GM18873 (cell line): ENCODE results near the gene PTPN20.

ENCODE experiments used
- ATAC-seq: cut with Tn5 transposase; IDR thresholded peaks from one replicate; pipeline ENCODE4 v1.9.1; 2021; ENCODE audit warnings: mild to moderate bottlenecking, moderate library complexity, moderate number of reproducible peaks; ENCODE audit not compliant: unreplicated experiment, low FRiP score

The PTPN20 gene

GRCh38 chr10:47044741-47045140 is 133.5 kb downstream of the PTPN20 start:
- no peak for ATAC-seq

DNA sequence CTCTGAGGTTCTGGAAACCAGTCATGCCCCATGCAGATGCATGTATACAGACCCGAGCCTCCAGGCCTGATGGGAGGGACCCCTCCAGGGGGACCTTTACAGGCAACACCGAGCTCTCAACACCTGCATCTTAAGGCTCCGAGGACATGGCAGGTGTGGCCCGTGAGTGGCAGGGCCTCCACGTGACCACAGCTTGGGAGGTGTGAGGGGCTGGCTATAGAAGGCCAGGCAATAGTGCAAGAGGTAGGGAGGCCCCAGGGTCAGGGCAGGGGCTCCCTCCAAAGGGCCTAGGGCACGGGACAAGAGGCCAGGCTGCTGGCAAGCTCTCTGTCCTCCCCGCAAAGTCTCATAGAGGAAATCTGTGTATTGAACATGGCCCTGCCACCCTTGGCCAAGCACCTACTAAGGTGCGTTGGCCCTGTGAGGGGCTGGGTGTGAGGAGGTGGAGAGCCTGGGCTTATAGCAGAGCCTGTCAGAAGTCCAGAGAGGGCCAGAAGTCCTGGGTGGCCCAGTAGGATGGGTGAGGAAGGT is 134.2 kb downstream of the PTPN20 start:
- ATAC-seq = no peak

GRCh38 chr10:47046321-47047126 is 135.3 kb downstream of the PTPN20 start:
- ATAC-seq = no peak

DNA sequence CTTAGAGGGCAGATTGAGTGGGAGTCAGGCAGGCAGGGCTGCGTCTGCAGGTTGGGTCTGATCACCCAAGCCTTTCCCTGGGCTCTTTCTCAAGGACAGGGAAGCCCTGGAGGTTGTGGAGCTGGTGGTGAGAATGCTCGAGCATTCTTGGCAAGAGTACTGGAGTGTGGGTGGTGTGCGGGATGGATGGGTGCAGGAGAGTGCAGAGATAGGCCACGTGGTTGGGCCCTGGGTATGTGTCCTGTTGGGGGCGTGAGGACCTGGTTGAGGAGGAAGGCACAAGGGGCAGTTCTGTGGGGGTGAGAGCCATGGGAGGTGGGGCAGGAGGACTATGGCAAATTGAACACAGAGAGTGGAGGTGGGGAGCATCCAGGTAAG is 135.9 kb downstream of the PTPN20 start:
- ATAC-seq = no peak

DNA sequence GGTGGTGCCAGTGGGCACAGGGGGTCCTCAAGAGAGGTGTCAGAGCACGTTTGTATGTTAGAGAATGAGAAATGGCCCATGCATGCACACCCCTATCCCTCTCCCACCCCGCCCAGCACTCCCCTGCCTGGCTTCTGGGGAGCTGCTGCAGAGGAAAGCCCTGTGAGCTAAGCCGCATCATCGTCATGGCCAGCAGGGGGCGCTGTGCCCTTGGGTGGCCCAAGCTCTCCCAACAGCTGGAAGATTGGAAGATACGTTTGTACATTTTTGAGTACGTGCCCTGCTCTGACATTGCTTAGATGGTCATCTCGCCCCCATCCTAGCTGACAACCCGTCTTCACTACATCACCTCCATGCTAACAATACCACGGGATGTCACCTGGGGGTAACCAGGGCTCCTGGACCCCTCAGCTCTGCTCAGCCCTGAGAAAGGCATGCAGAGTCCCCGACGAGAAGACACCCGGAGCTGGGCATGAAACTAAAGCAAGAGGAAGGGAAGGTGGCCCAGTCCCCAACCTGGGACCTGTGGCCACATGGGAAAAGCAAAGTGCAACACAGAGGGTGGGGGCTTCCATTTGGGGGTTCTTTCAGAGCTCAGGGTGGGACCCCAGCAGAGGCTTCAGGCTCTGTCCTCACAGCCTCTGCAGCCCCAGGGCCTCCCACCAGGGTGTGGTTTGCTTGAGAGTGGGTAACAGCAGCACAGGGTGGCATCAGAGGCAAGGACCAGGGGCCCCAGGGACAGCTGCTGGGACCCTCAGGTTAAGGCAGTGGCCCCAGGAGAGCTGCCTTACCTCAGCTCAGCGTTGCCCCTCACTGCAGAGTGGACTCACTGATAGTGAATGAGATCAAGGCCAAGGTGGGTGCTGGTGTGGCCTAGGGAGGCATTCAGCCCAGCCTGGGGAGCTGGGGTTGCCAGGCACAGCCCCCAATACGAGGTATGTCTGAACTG is 136.6 kb downstream of the PTPN20 start:
- ATAC-seq = no peak

DNA sequence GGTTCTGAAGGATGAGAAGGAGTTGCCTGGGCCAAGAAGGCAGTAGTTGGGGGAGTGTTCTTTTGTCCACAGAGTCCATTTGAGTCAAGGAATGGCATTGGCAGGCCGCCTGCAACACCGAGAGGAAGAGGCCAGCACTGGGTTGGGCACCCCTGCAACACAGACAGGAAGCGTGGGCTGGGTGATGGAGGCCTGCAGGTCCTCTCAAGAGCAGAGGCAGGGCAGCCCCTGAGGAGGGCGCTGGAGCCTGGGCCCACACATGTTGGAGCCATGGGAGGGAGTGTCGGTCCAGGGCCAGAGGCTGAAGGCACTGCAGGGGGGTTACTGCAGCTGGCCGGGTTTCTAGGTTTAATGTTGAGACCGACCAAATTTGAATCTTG is 137.3 kb downstream of the PTPN20 start:
- no peak for ATAC-seq

GRCh38 chr10:47049056-47049851 is 138.0 kb downstream of the PTPN20 start:
- no peak for ATAC-seq

DNA sequence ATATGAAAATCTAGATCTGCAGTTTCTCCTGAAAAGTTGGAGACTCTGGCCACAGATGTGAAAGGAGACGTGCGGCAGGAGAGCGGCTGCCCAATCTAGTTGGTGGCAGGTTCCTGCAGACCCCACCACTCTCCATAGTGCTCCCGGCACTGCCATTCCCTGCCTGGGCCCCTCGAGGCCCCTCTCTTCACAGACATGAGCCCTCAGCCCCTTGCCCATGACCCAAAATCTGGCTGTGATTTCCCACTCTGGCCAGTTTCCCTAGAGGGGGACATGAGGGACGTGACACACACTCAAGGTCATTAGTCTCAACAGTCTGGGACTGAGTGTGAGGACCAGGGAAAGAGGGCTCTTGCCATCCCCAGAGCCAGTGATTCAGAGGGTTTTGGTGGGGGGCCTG is 138.7 kb downstream of the PTPN20 start:
- no peak for ATAC-seq

- ATAC-seq = no peak
These were observed 139.6 kb downstream of the PTPN20 start for GRCh38 chr10:47050618-47051455.

DNA sequence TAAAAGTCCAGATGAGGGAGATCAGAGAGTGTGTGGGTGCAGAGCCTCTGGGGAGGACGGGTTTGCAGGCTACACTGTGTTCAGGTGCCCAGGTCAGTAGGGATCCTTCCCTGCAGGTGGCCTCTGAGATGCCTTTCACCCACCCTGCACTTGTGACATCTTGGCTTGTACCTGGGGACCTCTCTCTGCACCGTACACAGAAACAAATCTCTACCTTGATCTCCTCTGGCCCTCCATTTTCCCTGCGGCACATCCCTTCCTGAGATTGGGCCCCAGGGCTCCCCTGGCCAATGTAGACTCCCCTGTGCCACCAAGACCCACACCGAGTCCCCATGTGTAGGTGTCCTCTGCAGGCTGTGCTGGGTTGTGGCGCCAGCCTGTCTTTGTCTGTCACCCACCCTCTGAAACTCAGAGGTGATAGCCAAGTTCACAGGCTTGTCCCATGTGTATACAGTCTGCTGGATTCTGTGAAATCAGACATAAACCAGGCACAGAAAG is 140.6 kb downstream of the PTPN20 start:
- ATAC-seq = no peak
